WTC11 (cell line): ENCODE data around the gene HTN1. TPM values are rescaled to one million over a fixed set of nuclear protein-coding genes. Genes with fewer than 3 reads are reported as not detected.

Experiments used
- ATAC-seq: fragments of 200-7000 bp; cut with Tn5 transposase; 2 replicates; pipeline ENCODE4 v1.10.0; 2021; ENCODE audit warnings: mild to moderate bottlenecking, moderate library complexity
- CTCF ChIA-PET: fragments of 300-600 bp; sonication (Branson Sonifier 250); formaldehyde crosslinking; loops from one replicate; lab custom pipeline; 2021; ENCODE audit warnings: antibody characterized with exemption; lab: Charles Lee
- POLR2A ChIA-PET: fragments of 350-600 bp; sonication (Branson Sonifier 250); formaldehyde crosslinking; loops from one replicate; lab custom pipeline; 2021; ENCODE audit warnings: antibody characterized with exemption; lab: Charles Lee
- DNase-seq: peaks from one replicate; pipeline ENCODE4 v3.0.0; 2021; ENCODE audit warnings: low spot score
- H3K27ac Mint-ChIP-seq: 2 replicates; pipeline ENCODE4 v1.8.0; 2021; ENCODE audit warnings: mixed read lengths
- H3K27me3 Mint-ChIP-seq: 2 replicates; pipeline ENCODE4 v1.8.0; 2021; ENCODE audit warnings: low read depth, mild to moderate bottlenecking, moderate library complexity, mixed read lengths
- H3K36me3 Mint-ChIP-seq: 2 replicates; pipeline ENCODE4 v1.8.0; 2021; ENCODE audit warnings: mixed read lengths
- H3K4me1 Mint-ChIP-seq: 2 replicates; pipeline ENCODE4 v1.8.0; 2022; ENCODE audit warnings: mixed read lengths
- H3K4me3 Mint-ChIP-seq: 2 replicates; pipeline ENCODE4 v1.8.0; 2021; ENCODE audit warnings: mild to moderate bottlenecking, moderate library complexity, mixed read lengths
- H3K9me3 Mint-ChIP-seq: 2 replicates; pipeline ENCODE4 v1.8.0; 2021; ENCODE audit warnings: mixed read lengths
- ATF1 ChIP-seq: sonication (generic); formaldehyde crosslinking; IDR thresholded peaks from 2 replicates; pipeline ENCODE4 v1.8.1; 2023; ENCODE audit warnings: mild to moderate bottlenecking, moderate library complexity, missing genetic modification reagents
- ATF3 ChIP-seq: sonication (generic); formaldehyde crosslinking; conservative IDR thresholded peaks from 2 replicates; pipeline ENCODE4 v1.8.1; 2022; ENCODE audit warnings: mild to moderate bottlenecking, missing genetic modification reagents
- ATF6 ChIP-seq: sonication (generic); formaldehyde crosslinking; IDR thresholded peaks from 2 replicates; pipeline ENCODE4 v1.8.1; 2023; ENCODE audit warnings: mild to moderate bottlenecking, missing genetic modification reagents
- CREM ChIP-seq: sonication (generic); formaldehyde crosslinking; IDR thresholded peaks from 2 replicates; pipeline ENCODE4 v1.8.1; 2022; ENCODE audit warnings: mild to moderate bottlenecking, missing genetic modification reagents, moderate library complexity
- ELF4 ChIP-seq: sonication (generic); formaldehyde crosslinking; IDR thresholded peaks from 2 replicates; pipeline ENCODE4 v1.8.1; 2022; ENCODE audit warnings: low read depth, mild to moderate bottlenecking, moderate library complexity, missing genetic modification reagents
- ERG ChIP-seq: fragments of 250-450 bp; sonication (Bioruptor Pico); IDR thresholded peaks from 2 replicates; pipeline ENCODE4 v1.8.0; 2021; ENCODE audit warnings: mild to moderate bottlenecking
- FOXP1 ChIP-seq: sonication (generic); formaldehyde crosslinking; IDR thresholded peaks from 2 replicates; pipeline ENCODE4 v1.8.0; 2022; ENCODE audit warnings: missing genetic modification reagents, mild to moderate bottlenecking, moderate library complexity, borderline replicate concordance
- GTF2I ChIP-seq: fragments of 250-450 bp; sonication (Bioruptor Pico); conservative IDR thresholded peaks from 2 replicates; pipeline ENCODE4 v1.4.0; 2021; ENCODE audit warnings: mild to moderate bottlenecking
- HMGXB4 ChIP-seq: sonication (generic); formaldehyde crosslinking; IDR thresholded peaks from 2 replicates; pipeline ENCODE4 v1.8.1; 2023; ENCODE audit warnings: mild to moderate bottlenecking, moderate library complexity, missing genetic modification reagents
- IRF1 ChIP-seq: sonication (generic); formaldehyde crosslinking; IDR thresholded peaks from 2 replicates; pipeline ENCODE4 v1.8.0; 2023; ENCODE audit warnings: missing genetic modification reagents
- JAZF1 ChIP-seq: fragments of 250-450 bp; sonication (Bioruptor Pico); IDR thresholded peaks from 2 replicates; pipeline ENCODE4 v1.9.0; 2021; ENCODE audit warnings: moderate library complexity, mild to moderate bottlenecking, inconsistent platforms
- JUN ChIP-seq: sonication (generic); formaldehyde crosslinking; IDR thresholded peaks from 2 replicates; pipeline ENCODE4 v1.8.0; 2023; ENCODE audit warnings: mild to moderate bottlenecking, missing genetic modification reagents
- KAT7 ChIP-seq: sonication (generic); formaldehyde crosslinking; IDR thresholded peaks from 2 replicates; pipeline ENCODE4 v1.8.1; 2023; ENCODE audit warnings: missing genetic modification reagents, mild to moderate bottlenecking, borderline replicate concordance
- MAX ChIP-seq: sonication (generic); formaldehyde crosslinking; IDR thresholded peaks from 2 replicates; pipeline ENCODE4 v1.8.0; 2022; ENCODE audit warnings: mild to moderate bottlenecking, missing genetic modification reagents
- MLX ChIP-seq: sonication (generic); formaldehyde crosslinking; IDR thresholded peaks from 2 replicates; pipeline ENCODE4 v1.8.1; 2023; ENCODE audit warnings: mild to moderate bottlenecking, missing genetic modification reagents, moderate library complexity
- NFATC4 ChIP-seq: fragments of 250-450 bp; sonication (Bioruptor Pico); IDR thresholded peaks from 2 replicates; pipeline ENCODE4 v1.9.0; 2021; ENCODE audit warnings: mild to moderate bottlenecking
- NFE2L1 ChIP-seq: sonication (generic); formaldehyde crosslinking; IDR thresholded peaks from 2 replicates; pipeline ENCODE4 v1.8.1; 2023; ENCODE audit warnings: missing genetic modification reagents
- RELA ChIP-seq: sonication (generic); formaldehyde crosslinking; IDR thresholded peaks from 2 replicates; pipeline ENCODE4 v1.8.1; 2022; ENCODE audit warnings: missing genetic modification reagents, mild to moderate bottlenecking, borderline replicate concordance
- RORB ChIP-seq: fragments of 250-450 bp; sonication (Bioruptor Pico); IDR thresholded peaks from 2 replicates; pipeline ENCODE4 v1.9.0; 2021; ENCODE audit warnings: mild to moderate bottlenecking
- SOX15 ChIP-seq: fragments of 250-450 bp; sonication (Bioruptor Pico); IDR thresholded peaks from 2 replicates; pipeline ENCODE4 v1.9.0; 2021; ENCODE audit warnings: mild to moderate bottlenecking
- TEAD4 ChIP-seq: sonication (generic); formaldehyde crosslinking; IDR thresholded peaks from 2 replicates; pipeline ENCODE4 v1.8.0; 2022; ENCODE audit warnings: mild to moderate bottlenecking, missing genetic modification reagents
- ZNF317 ChIP-seq: sonication (generic); formaldehyde crosslinking; IDR thresholded peaks from 2 replicates; pipeline ENCODE4 v1.8.1; 2023; ENCODE audit warnings: low read depth, mild to moderate bottlenecking, moderate library complexity, missing genetic modification reagents, borderline replicate concordance
- ZNF425 ChIP-seq: fragments of 250-450 bp; sonication (Bioruptor Pico); conservative IDR thresholded peaks from 2 replicates; pipeline ENCODE4 v1.9.0; 2021; ENCODE audit warnings: mild to moderate bottlenecking
- total RNA-seq: library from RNA; stranded (reverse); gene quantifications from 3 replicates; pipeline ENCODE4 v1.2.3, GENCODE V29; 2021

Gene HTN1
- total RNA-seq, 1 experiment from 2014 or later, result not detected

- peaks cover 8% of the 10 kb centered on the region for H3K9me3 Mint-ChIP-seq
- no peak overlapping the region for H3K4me3 Mint-ChIP-seq
- H3K4me1 Mint-ChIP-seq, result peaks cover 10% of the 10 kb centered on the region
- TF ChIP-seq CREM (CRISPR knock-in tag), result no peak
- no peak for TF ChIP-seq ERG
- TF ChIP-seq ATF1 (CRISPR knock-in tag), result no peak
- TF ChIP-seq MLX (CRISPR knock-in tag), result no peak
- no peak for TF ChIP-seq HMGXB4 (CRISPR knock-in tag)
- TF ChIP-seq ZNF317 (CRISPR knock-in tag), result no peak
- TF ChIP-seq IRF1 (CRISPR knock-in tag), result no peak
- TF ChIP-seq ZNF425, result no peak
- no peak for TF ChIP-seq ELF4 (CRISPR knock-in tag)
- TF ChIP-seq SOX15 (CRISPR knock-in tag), result no peak
- TF ChIP-seq JAZF1 (CRISPR knock-in tag), result no peak
- no peak for TF ChIP-seq NFATC4
- no peak for TF ChIP-seq MAX
- no peak for TF ChIP-seq JUN (CRISPR knock-in tag)
- no peak for TF ChIP-seq ATF3 (CRISPR knock-in tag)
- DNase-seq, result no peak
- POLR2A ChIA-PET, result no interaction called here
- no peaks in the 10 kb centered on the region for H3K27me3 Mint-ChIP-seq
- CTCF ChIA-PET, result no interaction called here
- H3K27ac Mint-ChIP-seq, result no peak overlapping the region
- peaks cover 3% of the 10 kb centered on the region for H3K36me3 Mint-ChIP-seq
- no peak for ATAC-seq
These were observed 27.0 kb upstream of the HTN1 start for GRCh38 chr4:70023218-70023617.

GRCh38 chr4:70027011-70027410 lies 23.2 kb upstream of the HTN1 start:
- ATAC-seq, result no peak
- no peak overlapping the region for H3K27ac Mint-ChIP-seq
- H3K4me3 Mint-ChIP-seq, result no peak overlapping the region
- H3K4me1 Mint-ChIP-seq, result peaks cover 3% of the 10 kb centered on the region; the same call in 1 of the 2 replicates
- no peak for DNase-seq
- ChIA-PET CTCF (no interaction called here), POLR2A (no interaction called here)
- no peaks in the 10 kb centered on the region for H3K9me3 Mint-ChIP-seq
- no peaks in the 10 kb centered on the region for H3K36me3 Mint-ChIP-seq
- no peaks in the 10 kb centered on the region for H3K27me3 Mint-ChIP-seq
- TF ChIP-seq RELA (CRISPR knock-in tag) (no peak), FOXP1 (no peak), GTF2I (CRISPR knock-in tag) (no peak), RORB (no peak), KAT7 (CRISPR knock-in tag) (no peak), TEAD4 (CRISPR knock-in tag) (no peak), ATF6 (CRISPR knock-in tag) (no peak), ZNF425 (no peak), NFE2L1 (CRISPR knock-in tag) (no peak)
